22Rv1 (cell line): Measurements from ENCODE around the gene PSMB11.

Source experiments
- CTCF ChIP-seq: fragments of 450-650 bp; IDR thresholded peaks from 2 replicates; pipeline ENCODE4 v1.5.1; 2017; ENCODE audit warnings: mild to moderate bottlenecking
- ZFX ChIP-seq: fragments of 450-650 bp; IDR thresholded peaks from 2 replicates; pipeline ENCODE4 v1.6.1; 2017; ENCODE audit warnings: antibody characterized with exemption, borderline replicate concordance

- no peak for TF ChIP-seq CTCF
- no peak for TF ChIP-seq ZFX
These were observed 41.2 kb upstream of the PSMB11 start for GRCh38 chr14:23000860-23001259.
